IPS DF 19.7 (cell line): ENCODE data around the gene PRRG2.
"Not testable (repeated sequence)": the region's sequence is repeated elsewhere in the genome, so short reads cannot be mapped to it uniquely, and the experiment has no call there.

Source experiments
- DNase-seq: peaks from one replicate; pipeline ENCODE4 v3.0.0-alpha.2; 2013; ENCODE audit warnings: low read depth, low spot score

PRRG2 gene

DNA sequence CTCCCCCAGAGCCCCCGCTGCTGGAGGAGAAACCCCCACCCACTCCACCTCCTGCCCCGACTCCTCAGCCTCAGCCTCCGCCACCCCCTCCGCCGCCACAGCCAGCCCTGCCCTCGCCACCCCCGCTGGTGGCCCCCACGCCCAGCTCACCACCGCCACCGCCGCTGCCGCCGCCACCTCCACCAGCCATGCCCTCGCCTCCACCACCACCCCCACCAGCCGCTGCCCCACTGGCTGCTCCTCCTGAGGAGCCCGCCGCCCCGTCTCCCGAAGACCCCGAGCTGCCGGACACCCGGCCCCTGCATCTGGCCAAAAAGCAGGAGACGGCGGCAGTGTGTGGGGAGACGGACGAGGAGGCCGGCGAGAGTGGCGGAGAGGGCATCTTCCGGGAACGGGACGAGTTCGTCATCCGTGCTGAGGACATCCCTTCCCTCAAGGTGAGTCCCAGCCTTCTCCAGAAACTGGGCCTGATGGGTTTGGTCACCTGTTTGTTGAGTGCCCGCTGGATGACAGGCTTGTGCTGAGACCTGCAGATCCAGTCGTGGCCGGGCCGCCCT, 20.4 kb downstream of the PRRG2 start:
- no peak for DNase-seq

- DNase-seq, result no peak
These were observed 21.7 kb downstream of the PRRG2 start for GRCh38 chr19:49602806-49603205.

DNA sequence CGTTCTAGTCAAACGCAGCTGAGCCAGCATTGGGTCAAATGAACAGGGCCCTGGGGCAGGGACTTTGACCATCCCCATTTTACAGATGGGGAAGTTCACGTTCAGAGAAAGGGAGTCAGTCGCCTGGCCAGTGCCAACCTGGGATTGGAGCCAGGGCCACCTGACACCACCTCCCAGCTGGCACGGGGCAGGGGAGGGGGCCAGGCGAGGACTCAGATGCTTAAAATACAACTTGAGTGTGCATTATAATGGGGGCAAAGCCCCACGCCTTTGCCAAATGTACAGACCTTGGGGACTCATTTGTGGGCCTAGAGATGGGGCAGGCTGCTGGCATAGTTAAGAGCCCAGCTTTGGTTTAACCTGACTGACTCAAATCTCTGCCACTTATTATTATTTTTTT, 24.5 kb downstream of the PRRG2 start:
- no peak for DNase-seq

GRCh38 chr19:49609499-49610092, 28.5 kb downstream of the PRRG2 start:
- no peak for DNase-seq

GRCh38 chr19:49613374-49613773, 32.3 kb downstream of the PRRG2 start:
- no peak for DNase-seq

- no peak for DNase-seq
These were observed 33.1 kb downstream of the PRRG2 start for GRCh38 chr19:49614096-49614833.

DNA sequence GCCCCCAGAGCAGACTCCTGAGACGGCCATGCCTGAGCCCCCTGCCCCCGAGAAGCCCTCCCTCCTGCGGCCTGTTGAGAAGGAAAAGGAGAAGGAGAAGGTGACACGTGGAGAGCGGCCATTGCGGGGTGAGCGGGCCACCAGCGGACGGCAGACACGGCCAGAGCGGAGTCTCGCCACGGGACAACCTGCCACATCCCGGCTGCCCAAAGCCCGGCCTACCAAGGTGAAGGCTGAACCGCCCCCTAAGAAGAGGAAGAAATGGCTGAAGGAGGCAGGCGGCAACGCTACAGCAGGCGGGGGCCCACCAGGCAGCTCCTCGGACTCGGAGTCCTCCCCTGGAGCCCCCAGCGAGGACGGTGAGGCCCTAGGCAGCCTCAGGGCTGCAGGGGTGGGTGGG, 34.7 kb downstream of the PRRG2 start:
- DNase-seq, result no peak

DNA sequence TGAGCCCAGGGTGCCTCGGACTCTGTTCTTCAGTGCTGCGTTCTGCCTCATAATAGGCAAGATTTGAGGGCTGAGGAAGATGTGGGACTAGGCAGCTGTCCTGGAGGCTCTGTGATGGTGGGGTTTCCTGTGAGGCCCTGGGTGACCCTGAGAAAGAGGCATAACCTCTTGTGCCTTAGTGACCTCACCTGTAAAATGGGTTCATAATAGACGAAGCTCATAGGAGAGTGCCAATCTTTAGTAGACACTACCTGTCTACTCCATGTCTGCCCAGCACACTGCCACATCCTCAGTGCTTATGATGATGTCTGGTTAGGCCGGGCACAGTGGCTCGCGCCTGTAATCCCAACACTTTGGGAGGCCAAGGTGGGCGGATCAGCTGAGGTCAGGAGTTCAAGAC, 35.4 kb downstream of the PRRG2 start:
- no peak for DNase-seq

- no peak for DNase-seq
These were observed 35.8 kb downstream of the PRRG2 start for GRCh38 chr19:49616945-49617344.

- not testable (repeated sequence) for DNase-seq
These were observed 36.7 kb downstream of the PRRG2 start for GRCh38 chr19:49617860-49618259.

DNA sequence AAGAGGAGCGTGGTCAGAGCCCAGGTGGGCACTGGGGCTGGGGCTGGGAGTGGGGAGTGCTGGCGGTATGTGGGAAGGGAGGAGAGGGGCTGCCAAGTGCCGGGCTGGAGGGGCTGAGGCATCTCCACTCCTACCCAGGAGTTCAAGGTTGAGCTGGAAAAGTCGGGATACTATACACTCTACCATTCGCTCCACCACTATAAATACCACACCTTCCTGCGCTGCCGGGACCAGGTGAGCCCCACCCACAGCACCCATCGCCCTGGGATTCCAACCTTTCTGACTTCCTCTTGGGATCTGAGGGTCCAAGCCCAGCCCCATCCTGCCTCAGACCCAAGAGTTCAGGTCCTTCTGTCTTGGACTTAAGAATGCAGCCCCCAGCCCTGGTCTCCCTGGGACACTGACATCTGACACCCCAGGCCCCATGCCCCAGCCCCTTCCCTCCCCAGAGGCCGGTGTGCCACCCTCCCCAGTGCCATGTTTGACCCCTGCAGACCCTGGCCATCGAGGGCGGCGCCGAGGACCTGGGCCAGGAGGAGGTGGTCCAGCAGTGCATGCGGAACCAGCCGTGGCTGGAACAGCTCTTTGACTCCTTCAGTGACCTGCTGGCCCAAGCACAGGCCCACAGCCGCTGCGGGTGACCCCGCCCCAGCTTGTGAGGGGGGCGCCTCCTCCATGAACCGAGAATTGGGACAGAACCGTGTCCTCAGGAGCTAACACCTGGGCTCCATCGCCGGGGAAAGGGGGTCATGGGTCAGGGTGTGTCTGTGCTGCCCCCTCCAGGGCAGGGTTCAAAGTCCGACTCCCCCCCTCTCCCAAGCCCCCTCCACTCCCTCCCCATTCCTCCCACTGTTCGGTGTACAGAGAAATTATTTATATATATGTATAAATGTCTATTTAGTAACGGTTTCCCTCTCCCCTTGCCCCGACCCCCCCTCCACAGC, 44.1 kb downstream of the PRRG2 start:
- no peak for DNase-seq

- DNase-seq, result no peak
These were observed 45.1 kb downstream of the PRRG2 start for GRCh38 chr19:49626226-49626625.

GRCh38 chr19:49629659-49630058, 48.5 kb downstream of the PRRG2 start:
- DNase-seq, result no peak

- no peak for DNase-seq
These were observed 50.0 kb downstream of the PRRG2 start for GRCh38 chr19:49631014-49631588.

DNA sequence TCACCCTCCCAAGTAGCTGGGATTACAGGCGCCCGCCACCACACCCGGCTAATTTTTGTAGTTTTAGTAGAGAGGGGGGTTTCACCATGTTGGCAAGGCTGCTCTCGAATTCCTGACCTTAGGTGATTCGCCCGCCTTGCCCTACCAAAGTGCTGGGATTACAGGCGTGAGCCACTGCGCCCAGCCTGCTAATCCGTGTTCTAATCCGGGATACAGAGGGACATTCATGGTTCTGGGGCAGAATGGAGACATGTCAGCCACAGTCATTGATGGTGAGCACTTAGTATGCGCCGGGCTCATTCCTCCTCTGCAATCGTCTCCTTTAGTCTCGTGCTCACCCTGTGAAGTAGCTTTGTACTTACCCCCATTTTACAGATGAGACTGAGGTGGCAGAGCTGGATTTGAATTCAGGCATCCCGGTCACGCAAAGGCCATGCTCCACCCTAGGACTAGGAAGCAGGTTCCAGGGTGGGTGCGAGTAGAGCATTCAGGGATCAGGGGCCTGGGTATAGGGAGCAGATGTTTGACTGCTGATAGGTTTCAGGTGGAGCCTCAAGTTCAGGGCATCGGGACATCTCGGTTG, 50.6 kb downstream of the PRRG2 start:
- DNase-seq, result no peak

GRCh38 chr19:49632576-49632975, 51.5 kb downstream of the PRRG2 start:
- DNase-seq, result no peak

DNA sequence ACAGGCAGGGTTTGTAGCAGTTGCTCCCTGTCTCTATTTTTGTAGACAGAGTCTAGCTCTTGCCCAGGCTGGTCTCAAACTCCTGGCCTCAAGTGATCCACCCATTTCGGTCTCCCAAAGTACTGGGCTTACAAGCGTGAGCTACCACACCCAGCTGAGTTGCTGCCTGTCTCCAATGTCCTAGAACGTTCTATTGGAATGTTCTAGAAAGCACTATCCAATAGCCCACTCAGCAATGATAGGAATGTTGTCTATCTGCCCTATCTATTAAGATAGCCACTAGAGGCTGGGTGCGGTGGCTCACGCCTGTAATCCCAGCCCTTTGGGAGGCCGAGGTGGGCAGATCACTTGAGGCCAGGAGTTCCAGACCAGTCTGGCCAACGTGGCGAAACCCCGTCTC, 52.2 kb downstream of the PRRG2 start:
- not testable (repeated sequence) for DNase-seq

DNA sequence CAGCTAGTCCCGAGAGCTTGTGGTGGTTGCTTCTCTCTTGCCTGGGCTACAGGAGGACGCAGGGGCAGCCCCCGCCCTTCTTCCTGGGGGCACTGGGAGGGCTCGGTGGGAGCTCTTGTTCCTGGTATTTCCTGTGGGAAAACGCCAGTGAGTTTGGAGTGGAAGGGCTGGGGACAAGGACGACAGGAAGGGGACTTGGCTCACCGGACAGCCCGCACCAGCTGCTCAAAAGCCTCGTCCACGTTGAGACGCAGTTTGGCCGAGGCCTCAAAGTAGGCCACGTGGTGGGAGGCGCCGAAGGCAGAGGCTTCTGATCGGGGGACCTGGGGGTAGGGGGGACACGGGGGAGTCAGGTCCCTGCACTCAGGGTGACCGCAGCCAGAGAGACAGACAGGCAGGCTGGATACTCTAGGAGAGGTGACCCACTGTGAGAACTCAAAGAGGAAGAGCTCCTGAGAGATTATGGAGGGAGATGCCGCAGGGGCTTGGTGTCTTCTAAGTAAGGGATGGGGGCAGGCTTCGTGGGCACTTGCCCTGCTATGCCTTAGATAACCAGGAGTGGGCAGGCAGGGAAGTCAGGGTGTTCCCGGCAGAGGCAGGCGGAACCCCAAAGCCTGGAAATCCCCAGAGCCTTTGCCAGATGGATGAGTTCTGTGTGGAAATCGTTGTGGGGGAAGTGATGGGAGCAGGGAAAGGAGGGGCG, 54.6 kb downstream of the PRRG2 start:
- DNase-seq, result no peak

DNA sequence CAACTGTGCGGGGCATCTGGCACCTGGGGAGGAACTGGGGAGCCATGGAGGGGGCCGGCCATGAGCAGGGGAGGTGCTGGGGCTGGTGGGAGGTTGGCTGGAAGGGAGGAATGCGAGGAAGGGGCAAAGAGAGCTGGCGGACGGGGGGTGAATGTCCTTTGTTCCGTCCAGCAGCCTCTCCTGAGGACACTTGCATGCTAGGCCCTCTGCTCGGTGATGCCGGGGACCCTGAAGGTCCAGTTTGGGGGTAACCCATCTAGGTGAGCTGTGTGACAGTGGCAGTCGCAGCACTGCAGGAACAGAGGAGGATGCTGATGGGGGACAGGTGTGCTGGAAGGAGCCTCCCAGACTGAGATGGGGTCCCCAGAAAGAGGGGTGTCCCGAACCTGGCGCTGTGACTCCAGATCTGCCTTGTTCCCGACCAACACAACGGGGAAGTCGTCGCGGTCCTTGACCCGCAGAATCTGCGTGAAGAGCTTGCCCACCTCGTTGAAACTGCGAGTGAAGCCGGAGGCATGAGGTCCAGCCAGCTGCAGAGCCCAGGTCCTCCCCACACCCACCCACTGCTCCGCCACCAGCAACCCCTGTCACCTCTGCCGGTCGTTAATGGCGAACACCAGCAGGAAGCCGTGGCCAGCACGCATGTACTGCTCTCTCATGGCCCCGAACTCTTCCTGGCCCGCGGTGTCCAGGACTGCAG, 55.3 kb downstream of the PRRG2 start:
- no peak for DNase-seq
